HG03457 (cell line): ENCODE results near the gene IFIT1.
"Not testable (repeated sequence)": the region's sequence is repeated elsewhere in the genome, so short reads cannot be mapped to it uniquely, and the experiment has no call there.

ENCODE experiments used
- ATAC-seq: cut with Tn5 transposase; IDR thresholded peaks from one replicate; pipeline ENCODE4 v1.9.1; 2021; ENCODE audit warnings: moderate number of reproducible peaks; ENCODE audit not compliant: unreplicated experiment

Gene IFIT1

DNA sequence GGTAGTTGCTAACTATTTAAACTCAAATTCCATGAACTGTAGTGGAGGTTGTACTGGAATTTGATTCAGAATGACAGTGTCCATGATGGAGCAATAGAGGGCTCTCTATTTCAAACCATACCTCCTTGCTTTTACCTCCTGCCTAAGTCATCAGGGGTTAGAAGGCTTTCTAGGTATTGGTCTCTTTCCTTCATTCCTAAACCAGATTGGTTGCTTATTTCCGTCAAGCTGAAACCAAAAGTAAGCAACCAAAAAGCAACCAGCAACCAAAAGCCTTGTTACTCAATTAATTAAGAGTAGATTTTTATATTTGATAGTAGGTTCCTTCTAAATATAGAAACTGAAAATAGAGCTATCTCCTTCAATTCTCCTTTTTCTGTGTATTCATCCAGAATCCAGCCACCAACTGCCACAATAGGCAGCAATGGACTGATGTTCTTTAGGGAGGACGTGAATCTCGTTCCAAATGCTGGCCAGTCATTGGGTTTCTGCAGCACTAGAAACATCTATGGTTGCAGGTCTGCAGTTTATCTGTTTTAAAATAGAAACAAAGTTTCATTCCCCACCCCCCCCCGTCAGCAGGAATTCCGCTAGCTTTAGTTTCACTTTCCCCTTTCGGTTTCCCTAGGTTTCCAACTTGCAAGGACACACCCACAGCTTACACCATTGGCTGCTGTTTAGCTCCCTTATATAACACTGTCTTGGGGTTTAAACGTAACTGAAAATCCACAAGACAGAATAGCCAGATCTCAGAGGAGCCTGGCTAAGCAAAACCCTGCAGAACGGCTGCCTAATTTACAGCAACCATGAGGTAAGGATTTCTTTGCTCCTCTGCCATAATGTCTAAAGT lies at the start of gene IFIT1:
Gene IFIT1, plus strand, starts transcription at position 717 of the 850 bp plus-strand sequence. Its CDS starts 90 bp downstream, at position 807.
- peak; percentile 74 for ATAC-seq

DNA sequence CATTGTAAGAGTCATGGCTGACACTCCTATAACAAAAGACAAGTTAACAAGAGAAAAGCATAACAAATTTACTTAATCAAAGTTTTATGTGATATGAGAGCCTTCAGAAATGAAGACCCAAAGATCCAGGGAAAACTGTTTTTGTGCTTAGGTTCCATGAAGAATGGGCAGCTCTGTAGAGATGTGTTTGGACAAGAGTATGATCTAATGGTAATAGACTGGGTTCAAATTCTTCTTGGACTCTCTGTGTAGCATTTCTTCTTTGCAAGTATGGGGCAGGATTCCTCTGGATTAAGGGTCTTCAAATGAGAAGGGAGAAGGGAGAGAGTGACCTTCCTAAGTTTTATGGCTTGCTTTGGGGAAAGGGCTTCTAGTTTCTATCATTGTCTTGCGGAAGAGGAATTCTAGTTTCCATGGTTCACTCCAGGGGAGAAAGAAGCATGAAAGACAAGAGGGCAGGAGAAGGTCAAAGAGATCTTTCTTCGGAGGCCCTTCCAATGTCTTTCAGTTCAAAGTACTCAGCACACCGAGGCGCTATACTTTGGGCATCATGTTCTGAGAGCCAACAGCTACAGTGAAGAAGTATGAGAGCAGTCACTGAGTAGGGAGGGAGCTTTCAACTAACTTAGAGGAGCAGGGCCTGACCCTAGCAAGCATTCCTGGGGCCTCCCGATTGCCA lies 49.2 kb upstream of the IFIT1 start:
- ATAC-seq = no peak

GRCh38 chr10:89344156-89344555 lies 48.3 kb upstream of the IFIT1 start:
- no peak for ATAC-seq

GRCh38 chr10:89345367-89346000 lies 46.9 kb upstream of the IFIT1 start:
- ATAC-seq = no peak

GRCh38 chr10:89346405-89347254 lies 45.8 kb upstream of the IFIT1 start:
- ATAC-seq = no peak

DNA sequence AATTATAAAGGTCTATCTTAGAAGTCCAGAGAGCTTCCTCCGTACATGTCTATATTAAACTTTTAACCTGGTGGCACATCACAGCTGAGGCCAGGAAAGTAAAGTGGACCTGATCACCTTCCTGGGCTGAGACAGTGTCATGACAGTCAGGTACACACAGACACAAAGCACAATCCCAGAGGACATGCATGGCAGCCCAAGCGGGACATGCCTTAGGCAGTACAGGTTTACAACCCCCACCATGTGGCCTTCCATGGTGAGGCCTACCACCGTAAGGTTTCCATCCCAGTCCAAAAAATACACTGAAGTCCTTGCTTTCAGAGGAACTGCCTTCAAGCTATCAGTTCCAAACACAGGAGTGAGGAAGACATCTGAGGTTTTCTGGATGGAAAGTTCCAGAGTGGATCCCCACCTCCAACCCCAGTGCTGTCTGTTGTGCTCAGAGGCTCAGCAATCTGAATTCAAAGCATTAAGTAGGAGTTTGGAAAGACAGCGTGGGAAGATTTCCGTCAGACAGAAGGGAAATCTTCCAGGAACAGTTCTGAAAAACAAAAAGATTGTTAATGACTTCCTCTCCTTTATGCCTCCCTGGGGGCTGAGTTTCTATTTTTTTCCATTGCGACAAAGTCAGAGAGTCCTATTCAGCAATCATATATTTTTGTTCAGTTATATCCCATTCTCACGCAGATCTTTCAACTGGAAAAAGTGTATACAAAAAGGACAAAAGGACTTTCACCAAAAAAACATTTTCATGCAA lies 44.5 kb upstream of the IFIT1 start:
- ATAC-seq = no peak

GRCh38 chr10:89348481-89348880 lies 43.9 kb upstream of the IFIT1 start:
- ATAC-seq = no peak

DNA sequence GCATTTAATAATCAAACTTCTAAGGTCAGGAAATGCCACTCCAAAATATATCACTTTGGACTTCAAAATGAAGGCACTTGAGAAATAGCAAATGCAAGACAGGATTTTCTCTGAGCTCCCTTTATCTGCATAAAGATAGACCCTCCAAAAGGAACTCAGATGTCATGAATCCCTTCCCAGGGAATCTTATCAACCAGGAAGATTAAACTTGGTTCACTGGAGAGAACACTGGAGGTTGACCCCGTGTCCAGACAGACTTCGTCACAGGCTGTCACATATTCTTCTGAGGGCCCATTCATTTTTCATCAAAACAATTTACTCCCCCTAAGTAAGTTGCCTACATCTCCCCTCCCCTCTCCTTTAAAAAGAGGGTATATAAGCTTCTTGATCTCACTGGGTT lies 43.4 kb upstream of the IFIT1 start:
- ATAC-seq = no peak

GRCh38 chr10:89350631-89351315 lies 41.6 kb upstream of the IFIT1 start:
- not testable (repeated sequence) for ATAC-seq

DNA sequence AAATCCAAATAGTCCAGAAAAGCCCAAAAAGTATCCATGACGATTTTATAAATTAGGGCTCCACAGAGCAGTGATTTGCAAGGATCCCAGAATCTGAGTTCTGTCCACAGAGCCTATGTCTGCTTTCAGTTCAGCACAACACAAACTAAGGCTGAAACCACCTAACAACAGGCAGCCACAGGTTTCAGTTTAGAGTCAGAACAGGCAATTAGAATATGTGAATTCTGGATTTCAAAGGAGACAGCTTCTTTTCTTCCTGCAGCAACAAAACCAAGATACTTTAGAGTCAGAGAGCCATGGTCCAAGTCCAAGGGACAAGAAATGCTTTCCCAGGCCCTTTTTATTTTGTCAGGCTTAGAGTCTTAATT lies 41.0 kb upstream of the IFIT1 start:
- ATAC-seq = peak; percentile 79

DNA sequence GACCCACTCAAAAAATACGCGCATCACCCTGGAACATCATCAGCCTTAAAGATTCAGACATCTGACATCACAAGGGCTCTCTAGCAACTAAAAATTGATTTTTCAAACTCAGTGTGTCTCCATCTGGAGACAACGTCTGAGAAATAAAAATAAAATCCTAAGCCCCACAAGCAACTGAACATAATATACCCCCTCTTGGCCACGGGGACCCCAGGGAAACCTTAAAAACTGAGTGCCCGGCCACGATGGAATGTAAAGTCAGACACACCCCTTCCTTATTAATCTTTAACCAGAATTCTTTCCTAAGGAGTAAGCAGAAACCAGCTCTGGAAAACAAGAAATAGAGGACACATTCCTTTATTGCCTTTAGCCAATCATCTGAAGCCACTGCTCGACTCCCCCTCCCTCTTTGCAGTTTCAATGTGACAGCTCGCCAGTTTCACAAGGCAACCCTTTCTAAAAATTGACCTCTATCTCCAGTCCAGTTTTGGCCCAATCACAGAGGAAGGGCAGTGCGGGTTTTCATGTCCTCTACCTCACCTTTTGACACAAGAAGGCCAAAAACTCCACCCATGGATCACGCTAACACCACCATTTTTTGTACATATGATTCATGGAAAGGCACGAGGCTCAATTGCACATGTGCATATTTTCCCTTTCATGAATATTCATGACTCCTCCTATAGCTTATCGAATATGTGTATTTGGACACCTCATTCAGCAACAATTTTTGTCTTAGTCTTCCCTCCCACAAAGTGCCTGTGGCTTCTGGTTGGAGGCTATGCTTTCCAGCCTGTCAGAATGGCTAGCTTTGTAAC lies 40.4 kb upstream of the IFIT1 start:
- no peak for ATAC-seq

DNA sequence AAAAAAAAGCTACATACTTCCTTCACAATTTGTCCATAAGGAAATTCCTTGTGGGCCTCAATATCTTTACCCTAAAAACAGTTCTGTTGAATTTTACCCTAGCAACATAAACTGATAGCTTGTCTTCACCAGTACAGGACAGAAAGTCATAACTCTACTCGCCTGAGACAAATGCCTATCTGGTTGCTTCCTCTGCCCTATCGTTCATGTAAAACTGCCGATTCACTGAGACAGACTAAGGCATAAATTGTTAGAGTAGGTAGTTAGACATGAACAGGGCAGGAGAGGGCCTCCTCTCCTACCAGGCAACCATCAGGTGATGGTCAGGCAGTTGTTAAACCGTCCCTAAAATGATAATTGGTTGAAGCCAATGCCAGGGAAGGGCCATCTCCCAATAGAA lies 39.6 kb upstream of the IFIT1 start:
- ATAC-seq = no peak

- ATAC-seq = no peak
Observed at GRCh38 chr10:89355394-89355931, 37.0 kb upstream of the IFIT1 start.

- ATAC-seq = no peak
Observed at GRCh38 chr10:89357096-89357495, 35.3 kb upstream of the IFIT1 start.

GRCh38 chr10:89357975-89358374 lies 34.4 kb upstream of the IFIT1 start:
- ATAC-seq = no peak

DNA sequence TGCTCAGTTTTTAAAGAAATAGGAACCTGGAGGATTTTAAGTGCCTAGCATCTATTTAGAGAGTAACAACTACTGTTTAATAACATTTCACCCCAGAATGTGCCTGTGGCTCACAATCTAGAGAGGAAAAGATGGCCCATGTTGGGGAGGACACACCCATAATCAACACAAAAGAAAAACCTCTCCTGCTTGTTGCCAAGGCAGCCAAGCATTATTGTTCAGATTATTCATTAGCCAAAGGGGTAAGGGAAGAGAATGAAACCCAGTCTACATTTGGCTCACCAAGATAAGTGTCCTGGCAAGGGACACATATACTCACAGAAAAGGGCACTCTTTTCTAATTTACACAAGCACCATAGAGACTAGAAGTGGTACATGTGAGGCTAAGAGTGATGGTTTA lies 32.3 kb upstream of the IFIT1 start:
- no peak for ATAC-seq

GRCh38 chr10:89362929-89363328 lies 29.5 kb upstream of the IFIT1 start:
- no peak for ATAC-seq

DNA sequence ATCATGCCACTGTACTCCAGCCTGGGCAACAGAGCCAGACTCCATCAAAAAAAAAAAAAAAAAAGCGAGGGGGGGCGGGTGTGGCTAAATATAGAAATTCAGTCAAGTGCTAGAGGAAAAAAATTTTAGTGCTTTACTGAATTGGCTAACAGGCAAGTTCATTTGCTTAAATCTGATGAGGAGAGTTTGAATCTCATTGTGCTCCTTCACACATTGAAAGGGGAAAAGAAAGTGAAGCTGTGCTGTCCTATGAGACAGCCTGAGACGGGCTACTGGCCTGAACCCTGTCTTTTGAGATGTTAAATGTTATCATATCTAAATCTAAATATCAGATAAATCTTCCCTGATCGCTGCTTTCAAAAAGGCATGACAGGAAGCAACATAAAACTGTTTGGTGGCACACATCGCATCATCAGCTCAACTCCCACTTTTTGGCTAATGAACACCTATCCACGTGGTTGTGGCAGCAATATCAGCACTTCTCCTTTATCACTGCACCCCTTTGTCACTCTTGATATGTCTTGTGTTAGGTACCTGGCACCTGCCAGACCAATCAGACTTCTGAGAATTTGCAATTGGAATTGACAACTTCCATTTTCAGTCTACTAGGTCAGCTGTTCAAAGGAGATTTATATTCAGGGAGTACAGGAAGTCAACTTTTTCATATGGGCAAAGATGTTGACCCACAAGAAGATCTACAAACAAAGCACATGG lies 28.5 kb upstream of the IFIT1 start:
- no peak for ATAC-seq
